Activated T-helper 1 cell treated with anti-CD3 and anti-CD28 coated beads, Interleukin-2, amount 50 U/mL, for 16 hours (primary cell): ENCODE data around the gene CLOCK.
"Not testable (repeated sequence)": the region's sequence is repeated elsewhere in the genome, so short reads cannot be mapped to it uniquely, and the experiment has no call there.

Experiments used
- DNase-seq, 2 donors: peaks; one replicate each; pipeline ENCODE4 v3.0.0-alpha.2; 2020; ENCODE audit warnings: low read depth in 1 of 2, low spot score in 1 of 2

Gene CLOCK

DNA sequence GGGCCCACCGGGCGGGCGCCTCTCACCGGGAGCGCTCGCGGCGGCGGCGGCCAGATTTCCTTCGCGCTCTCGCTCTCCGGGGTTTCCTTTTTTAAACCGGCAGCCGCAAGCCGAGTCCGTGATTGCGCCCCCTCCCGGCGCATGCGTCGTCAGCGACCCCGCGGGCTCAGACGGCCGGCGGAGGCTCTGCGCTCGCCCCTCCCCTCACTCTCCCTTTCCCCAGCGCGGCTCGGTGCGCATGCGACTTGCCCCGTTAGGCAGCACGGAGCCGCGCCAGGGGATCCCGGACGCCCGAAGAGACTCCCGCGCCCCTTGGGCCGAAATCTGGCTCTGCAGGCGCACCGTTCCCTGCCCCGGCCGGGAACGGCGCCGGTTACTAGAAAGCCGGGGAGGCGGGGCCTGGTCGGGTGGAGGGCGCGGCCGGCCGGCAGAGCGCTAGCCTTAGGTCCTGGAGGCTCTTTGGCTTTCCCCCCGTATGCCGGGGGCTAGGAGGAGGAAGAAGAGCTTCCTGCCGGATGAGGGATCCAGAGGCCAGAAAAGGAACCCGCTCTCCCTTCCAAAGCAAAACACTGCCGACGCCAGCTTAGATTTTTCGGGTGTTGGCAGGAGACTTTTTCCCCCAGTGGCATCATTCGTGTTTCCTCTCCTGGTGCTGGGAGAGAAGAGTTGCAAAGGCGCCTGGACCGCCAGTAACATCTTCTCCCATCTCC, at the start of gene CLOCK:
Gene CLOCK (minus strand): TSS at position 154 of the 710 bp plus-strand sequence. CDS start 64,124 bp downstream, outside the sequence.
- peak; percentile 64 to 76 for DNase-seq

DNA sequence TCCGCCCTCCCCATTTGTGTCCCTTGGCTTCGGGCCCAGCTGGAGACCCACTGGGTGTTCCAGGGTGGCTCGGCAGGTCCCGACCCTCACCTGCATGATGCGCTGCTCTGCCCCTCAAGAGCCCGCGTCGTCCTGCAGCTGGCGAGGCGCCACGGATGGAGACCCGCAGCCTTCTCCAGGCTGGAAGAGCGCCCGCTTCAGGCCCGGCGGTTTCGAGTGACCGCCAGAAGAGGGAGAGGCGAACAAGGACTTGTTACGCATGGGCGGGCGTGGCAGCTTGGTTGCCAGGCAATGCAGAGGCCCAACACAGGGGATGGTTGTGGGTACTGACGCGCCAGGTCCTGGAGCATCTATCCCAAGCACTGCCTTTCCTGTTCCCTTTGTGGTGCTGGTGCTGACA, 45.3 kb upstream of the CLOCK start, which contains the start of gene PDCL2:
Gene PDCL2 (minus strand): TSS at position 232 of the 400 bp plus-strand sequence. CDS start 136 bp downstream, at position 96.
- no peak for DNase-seq

- no peak for DNase-seq
Measured at GRCh38 chr4:55588160-55588559, 41.5 kb upstream of the CLOCK start.

DNA sequence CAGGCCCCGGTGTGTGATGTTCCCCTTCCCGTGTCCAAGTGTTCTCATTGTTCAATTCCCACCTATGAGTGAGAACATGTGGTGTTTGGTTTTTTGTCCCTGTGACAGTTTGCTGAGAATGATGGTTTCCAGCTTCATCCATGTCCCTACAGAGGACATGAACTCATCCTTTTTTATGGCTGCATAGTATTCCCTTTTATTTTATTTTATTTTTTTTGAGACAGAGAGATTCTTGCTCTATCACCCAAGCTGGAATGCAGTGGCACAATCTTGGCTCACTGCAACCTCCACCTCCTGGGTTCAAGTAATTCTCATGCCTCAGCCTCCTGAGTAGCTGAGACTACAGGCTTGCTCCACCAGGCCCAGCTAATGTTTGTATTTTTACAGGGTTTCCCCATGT, 36.1 kb upstream of the CLOCK start:
- not testable (repeated sequence) for DNase-seq

- no peak for DNase-seq
Measured at GRCh38 chr4:55578341-55579010, 31.8 kb upstream of the CLOCK start.

DNA sequence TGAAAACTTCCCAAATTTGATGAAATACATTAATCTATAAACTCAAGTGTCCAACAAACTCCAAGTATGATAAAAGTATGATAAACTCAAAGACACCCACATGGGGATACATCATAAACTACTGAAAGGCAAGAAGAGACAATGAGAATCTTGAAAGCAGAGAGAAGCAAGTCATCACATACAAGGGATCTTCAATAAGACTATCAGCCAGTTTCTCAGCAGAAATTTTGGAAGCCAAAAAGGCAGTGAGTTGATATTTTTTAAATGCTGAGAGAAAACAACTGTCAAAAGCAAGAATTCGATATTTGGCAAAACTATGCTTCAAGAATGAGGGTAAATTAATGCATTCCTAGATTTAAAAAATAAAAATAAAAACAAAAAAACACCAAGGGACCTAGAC, 28.8 kb upstream of the CLOCK start:
- DNase-seq = no peak

DNA sequence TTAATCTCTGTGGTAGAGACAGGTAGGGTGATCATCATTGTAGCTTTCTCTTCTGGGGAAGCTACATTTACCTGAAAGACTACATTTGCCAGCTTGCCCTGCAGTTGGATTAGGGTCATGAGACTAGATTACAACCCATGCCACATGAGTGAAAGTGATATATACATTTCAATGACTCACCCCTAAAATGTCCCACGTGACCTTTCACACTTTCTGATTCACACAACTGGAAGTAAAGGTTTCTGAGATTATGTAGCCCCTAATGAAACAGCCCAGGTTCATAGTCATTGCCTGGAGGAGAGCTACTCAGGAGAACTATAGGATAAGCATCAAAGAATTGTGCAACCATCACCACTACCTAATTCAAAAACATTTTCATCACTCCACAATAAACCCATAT, 27.5 kb upstream of the CLOCK start:
- no peak for DNase-seq

DNA sequence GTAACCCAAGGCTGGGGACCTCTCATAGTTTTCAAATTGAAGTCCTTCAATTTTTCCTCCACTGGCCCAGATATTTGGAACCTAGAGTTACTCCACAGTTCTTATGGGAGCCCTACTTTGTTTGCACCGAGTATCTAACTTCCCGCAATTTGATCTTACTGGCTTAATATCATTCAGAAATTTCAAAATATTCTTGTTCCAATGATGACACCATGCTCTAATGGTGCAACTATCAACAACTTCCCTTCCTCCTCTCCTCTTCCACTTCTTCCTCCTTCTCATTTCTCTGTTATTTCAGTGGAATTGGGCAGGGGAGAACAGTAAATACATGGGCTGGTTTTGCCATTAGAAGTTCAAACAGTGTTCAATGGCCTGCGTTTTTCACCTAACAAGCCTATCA, 25.1 kb upstream of the CLOCK start:
- no peak for DNase-seq

DNA sequence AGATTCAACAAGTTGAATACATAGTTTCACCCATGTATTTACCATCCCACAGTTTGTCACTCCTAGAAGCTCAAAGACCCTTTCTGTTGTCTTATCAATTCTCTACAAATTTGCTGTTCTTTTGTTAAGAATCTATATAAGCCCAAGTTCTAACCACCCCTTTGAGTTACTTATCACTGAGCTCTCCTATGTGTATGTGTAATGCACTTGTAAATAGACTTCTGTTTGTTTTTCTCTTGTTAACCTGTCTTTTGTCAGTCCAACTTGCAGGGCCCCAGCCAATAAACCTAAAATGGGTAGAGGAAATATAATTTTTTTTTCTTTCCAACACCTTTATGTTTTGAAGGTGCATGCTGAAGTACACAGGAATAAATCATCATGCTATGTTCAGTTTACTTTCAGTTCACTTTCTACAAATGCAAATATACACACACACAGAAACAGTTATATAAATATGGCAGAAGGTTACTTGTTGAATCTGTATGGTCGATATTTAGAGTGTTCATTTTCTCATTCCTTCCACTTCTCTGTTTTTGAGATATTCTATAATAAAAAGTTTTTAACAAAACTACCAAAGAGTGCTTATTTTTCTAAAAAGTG, 22.3 kb upstream of the CLOCK start:
- DNase-seq = no peak

- no peak for DNase-seq
Measured at GRCh38 chr4:55561889-55562288, 15.2 kb upstream of the CLOCK start.

DNA sequence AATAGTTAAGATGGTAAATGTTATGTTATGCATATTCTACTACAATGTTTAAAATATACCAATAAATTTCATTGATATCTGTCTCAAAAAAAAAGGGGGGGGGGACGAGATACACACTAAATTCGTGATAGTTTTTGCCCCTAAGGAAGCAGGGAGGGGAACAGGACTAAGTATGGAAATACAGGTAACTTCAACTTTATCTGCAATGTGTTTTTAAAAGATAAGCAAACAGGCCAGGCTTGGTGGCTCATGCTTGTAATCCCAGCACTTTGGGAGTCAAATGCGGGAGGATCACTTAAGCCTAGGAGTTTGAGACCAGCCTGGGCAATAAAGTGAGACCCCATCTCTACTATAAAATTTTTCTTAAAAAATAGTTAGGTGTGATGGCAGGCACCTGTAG, 13.4 kb upstream of the CLOCK start:
- no peak for DNase-seq

- no peak for DNase-seq
Measured at GRCh38 chr4:55554453-55555030, 7.8 kb upstream of the CLOCK start.

DNA sequence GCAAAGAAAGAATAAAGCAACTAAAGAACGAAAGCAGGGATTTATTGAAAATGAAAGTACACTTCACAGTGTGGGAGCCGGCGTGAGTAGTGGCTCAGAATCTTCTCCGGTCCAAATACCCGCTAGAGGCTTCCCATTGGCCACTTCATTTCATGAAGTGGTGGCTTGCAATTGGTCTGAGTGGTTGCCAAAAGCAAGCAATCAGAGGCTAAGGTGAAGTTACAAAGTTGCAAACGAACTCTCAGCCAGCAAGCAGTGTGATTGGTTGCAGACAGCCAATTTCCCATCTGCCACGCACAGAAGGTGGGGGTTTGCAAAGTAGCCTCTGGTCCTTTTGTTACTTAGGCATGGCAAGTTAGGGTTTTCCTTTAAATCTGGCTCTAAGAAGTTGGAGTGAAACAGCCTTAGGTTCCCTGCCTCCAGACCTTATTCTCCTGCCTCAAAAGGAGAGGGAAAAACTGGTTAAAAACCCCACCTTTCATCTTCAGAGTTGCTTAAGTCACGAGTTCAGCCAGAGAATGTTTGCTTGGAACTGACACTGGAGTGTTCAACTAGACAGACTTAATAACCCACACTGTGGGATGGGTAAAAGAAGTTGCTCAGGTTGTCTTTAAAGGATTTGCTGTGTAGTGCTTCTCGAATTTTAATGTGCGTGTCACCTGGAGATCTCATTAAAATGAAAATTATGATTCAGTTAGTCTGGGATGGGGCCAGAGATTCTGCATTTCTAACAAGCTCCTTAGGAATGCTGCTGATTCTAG, 6.9 kb upstream of the CLOCK start:
- DNase-seq = no peak

- not testable (repeated sequence) for DNase-seq
Measured at GRCh38 chr4:55551964-55552363, 5.3 kb upstream of the CLOCK start.

DNA sequence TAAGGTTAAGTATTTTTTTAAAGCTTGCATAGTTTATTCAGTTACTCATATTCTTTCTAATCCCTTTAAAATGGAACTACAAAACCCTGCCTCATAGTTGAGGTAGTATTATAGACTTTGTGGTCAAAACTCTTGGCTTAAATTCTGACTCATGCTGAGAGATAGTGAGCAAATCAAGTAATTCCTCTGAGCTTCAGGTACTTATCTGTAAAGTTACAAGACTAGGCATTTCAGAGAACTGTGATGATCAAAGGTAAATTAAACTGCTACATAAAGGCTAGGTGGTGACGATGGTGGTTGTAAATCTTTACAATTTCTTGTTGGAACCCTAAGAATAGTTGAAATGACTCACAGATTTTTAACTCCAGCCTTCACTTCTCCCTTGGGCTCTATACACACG, 3.2 kb upstream of the CLOCK start:
- no peak for DNase-seq

DNA sequence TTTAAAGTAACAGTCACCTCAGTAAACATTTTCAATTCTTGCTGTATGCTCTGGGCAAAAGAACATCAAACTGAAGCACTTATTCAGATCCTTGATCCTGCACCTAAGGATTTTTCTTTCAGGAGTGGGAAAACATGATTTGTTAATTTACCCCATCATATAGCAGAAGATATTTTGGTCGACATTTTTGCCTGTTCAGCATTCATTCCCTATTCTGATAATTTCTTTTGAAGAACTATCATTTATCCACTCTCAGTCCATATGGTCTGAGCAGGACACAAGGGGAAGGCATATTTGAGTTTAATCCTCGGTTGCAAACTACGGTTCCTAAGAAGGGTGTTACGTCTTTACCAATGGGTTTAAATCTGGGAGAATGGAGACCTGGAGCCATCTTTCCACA, 1.2 kb upstream of the CLOCK start:
- DNase-seq = no peak

DNA sequence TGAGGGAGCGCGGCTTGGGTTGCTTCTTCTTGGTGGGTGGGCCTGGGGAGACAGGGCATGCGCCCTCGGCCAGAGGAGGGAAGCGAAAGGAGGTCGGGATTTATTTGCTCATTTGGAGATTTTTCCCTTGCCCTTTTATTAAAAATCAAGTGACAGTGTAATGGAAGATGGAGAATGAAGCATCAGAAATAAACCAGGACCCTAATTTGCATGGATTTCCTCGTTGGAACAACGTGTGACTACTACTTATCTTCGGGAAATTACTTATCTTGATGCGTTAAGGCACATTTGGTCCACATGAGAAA, 709 bp upstream of the CLOCK start:
- DNase-seq = no peak

- DNase-seq = no peak
Measured at GRCh38 chr4:55546506-55546755, 278 bp downstream of the CLOCK start.

DNA sequence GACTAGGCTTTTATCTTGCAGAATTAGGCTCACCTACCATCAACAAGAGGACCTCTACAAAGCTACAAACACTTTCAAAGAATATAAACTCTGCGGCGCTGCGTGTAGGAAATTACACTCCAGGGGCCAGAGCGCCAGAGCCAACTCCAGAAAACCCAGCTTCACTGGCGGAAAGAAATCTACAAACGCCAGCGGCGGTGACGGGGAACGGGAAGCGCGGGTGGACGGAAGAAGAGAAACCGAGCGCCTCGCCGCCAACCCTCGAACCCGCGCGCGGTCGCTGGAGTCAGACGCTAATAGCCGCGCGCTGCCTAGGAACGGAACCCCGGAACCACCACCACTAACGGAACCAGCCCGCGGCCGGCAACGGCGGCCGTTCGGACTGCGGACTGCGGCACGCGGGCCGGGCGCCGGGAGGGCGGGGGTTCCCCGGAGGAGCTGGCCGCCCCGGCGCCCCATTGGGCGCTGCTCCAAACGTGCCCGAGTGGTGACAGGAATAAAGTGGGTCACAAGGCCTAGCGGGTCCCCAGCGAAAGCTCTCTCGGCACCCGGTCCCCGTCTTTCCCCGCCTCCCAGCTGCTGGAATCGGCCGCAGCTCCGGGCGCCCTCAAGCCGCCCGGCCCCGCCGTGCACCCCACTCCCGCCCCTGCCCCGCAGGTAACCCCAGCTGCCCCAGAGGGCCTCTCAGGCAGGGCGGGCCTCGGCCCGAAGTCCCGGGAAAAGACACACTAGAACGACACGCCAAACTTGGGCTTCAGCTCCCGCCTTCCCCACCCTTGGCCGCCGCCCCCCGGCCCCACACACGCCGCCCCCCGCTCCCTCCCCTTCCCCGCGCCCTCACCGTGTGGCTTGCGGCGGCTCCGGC, 836 bp downstream of the CLOCK start:
- peak; percentile 16 to 48 for DNase-seq

DNA sequence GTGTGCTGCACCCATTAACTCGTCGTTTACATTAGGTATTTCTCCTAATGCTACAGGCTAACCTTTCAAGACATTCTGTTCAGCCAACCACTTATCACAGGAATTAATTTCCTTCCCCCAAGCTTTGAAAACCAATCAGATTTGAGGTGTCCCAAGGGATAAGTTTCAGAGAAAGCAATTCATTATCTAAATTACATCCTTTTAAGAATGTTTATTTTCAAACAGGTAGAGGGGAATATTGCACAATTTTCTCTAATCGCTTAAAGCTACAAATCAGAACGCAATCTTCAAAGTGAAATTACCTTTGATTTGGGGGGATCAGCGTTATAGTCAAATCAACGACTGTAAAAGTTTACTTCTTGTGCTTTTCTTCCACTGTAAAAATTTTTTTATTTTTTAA, 1.6 kb downstream of the CLOCK start:
- DNase-seq = no peak

- DNase-seq = no peak
Measured at GRCh38 chr4:55543858-55544257, 2.9 kb downstream of the CLOCK start.
